HepG2 (cell line): Measurements from ENCODE around the gene TYMP. TPM values are rescaled to one million over a fixed set of nuclear protein-coding genes. Genes with fewer than 3 reads are reported as not detected.

ENCODE experiments used
- ARNT2 ChIP-seq: sonication (generic); formaldehyde crosslinking; IDR thresholded peaks from 2 replicates; pipeline ENCODE4 v1.8.0; 2022; ENCODE audit warnings: mild to moderate bottlenecking, low read depth, missing genetic modification reagents, moderate library complexity
- CAMTA2 ChIP-seq: sonication (generic); formaldehyde crosslinking; IDR thresholded peaks from 2 replicates; pipeline ENCODE4 v1.4.0; 2020; ENCODE audit warnings: mild to moderate bottlenecking, missing genetic modification reagents, borderline replicate concordance
- ERF ChIP-seq: IDR thresholded peaks from 2 replicates; pipeline ENCODE4 v1.6.1; 2018; ENCODE audit warnings: missing biosample characterization, missing genetic modification reagents
- HCFC1 ChIP-seq: fragments of 150-350 bp; IDR thresholded peaks from 2 replicates; pipeline ENCODE4 v1.6.1; 2014; ENCODE audit warnings: low read depth, low read length
- MAZ ChIP-seq, 2 experiments: sonication (generic) in 1 of 2; formaldehyde crosslinking in 1 of 2; IDR thresholded peaks; 2 replicates each; pipeline versions ENCODE4 v1.5.0 to v1.6.1; 2012 to 2020; ENCODE audit warnings: low read depth in 2 of 2, mild to moderate bottlenecking in 2 of 2, borderline replicate concordance in 1 of 2, improper control_type of control experiment in 1 of 2, low read length in 1 of 2, missing genetic modification reagents in 1 of 2, moderate library complexity in 1 of 2
- RERE ChIP-seq: IDR thresholded peaks from 2 replicates; pipeline ENCODE4 v1.6.1; 2016; ENCODE audit warnings: low read depth, missing genetic modification reagents, missing compliant biosample characterization
- THRA ChIP-seq: sonication (generic); formaldehyde crosslinking; IDR thresholded peaks from 2 replicates; pipeline ENCODE4 v1.4.0; 2020; ENCODE audit warnings: missing genetic modification reagents, borderline replicate concordance
- ZFAT ChIP-seq: sonication (generic); formaldehyde crosslinking; conservative IDR thresholded peaks from 2 replicates; pipeline ENCODE4 v1.8.1; 2023; ENCODE audit warnings: missing genetic modification reagents, inconsistent platforms
- ZNF282 ChIP-seq: fragments of 450-650 bp; IDR thresholded peaks from 2 replicates; pipeline ENCODE4 v1.6.1; 2018; ENCODE audit not compliant: partially characterized antibody
- ZNF33A ChIP-seq: sonication (generic); formaldehyde crosslinking; IDR thresholded peaks from 2 replicates; pipeline ENCODE4 v1.5.1; 2020; ENCODE audit warnings: missing genetic modification reagents, mild to moderate bottlenecking, moderate library complexity, borderline replicate concordance
- ZNF432 ChIP-seq: sonication (generic); formaldehyde crosslinking; IDR thresholded peaks from 2 replicates; pipeline ENCODE4 v1.5.0; 2020; ENCODE audit warnings: missing genetic modification reagents, mild to moderate bottlenecking, borderline replicate concordance
- ZNF503 ChIP-seq: sonication (generic); formaldehyde crosslinking; IDR thresholded peaks from 2 replicates; pipeline ENCODE4 v1.4.0; 2020; ENCODE audit warnings: missing genetic modification reagents
- ZNF710 ChIP-seq: sonication (generic); formaldehyde crosslinking; IDR thresholded peaks from 2 replicates; pipeline ENCODE4 v1.5.0; 2020; ENCODE audit warnings: mild to moderate bottlenecking, missing genetic modification reagents, borderline replicate concordance
- ZNF749 ChIP-seq: sonication (generic); formaldehyde crosslinking; IDR thresholded peaks from 2 replicates; pipeline ENCODE4 v1.8.0; 2022; ENCODE audit warnings: mild to moderate bottlenecking, missing genetic modification reagents, moderate library complexity, borderline replicate concordance
- polyA plus RNA-seq, 8 experiments: library from polyadenylated mRNA; depleted of rRNA in 3 of 8; stranded (reverse) in 7 of 8; unstranded in 1 of 8; fragments of >200 nt; fragmentation: Illumina TruSeq in 4 of 8; extraction: Trizol in 4 of 8; gene quantifications; 2 replicates each; pipeline versions ENCODE4 v1.2.1 to v1.2.3, GENCODE V29; 2011 to 2016; ENCODE audit warnings: low read depth in 4 of 8, missing spikeins in 1 of 8, mixed read lengths in 1 of 8; ENCODE audit not compliant: insufficient read depth in 1 of 8
- total RNA-seq, 5 experiments: library from RNA; depleted of rRNA; stranded (reverse); fragments of >200 nt; fragmentation: Illumina TruSeq; extraction: Trizol; gene quantifications; 2 replicates each; pipeline ENCODE4 v1.2.3, GENCODE V29; 2016; ENCODE audit warnings: low read depth in 1 of 5
- TF ChIP-seq, protein P1 (sequence below): IDR thresholded peaks from 2 replicates; pipeline ENCODE4 v1.6.1; 2016

The TYMP gene
- total and polyA plus RNA-seq, 2 of the 13 experiments (the other 11 are each of a cell fraction or from before 2014, with no cell fraction given), result 3.9 to 4.3 TPM

DNA sequence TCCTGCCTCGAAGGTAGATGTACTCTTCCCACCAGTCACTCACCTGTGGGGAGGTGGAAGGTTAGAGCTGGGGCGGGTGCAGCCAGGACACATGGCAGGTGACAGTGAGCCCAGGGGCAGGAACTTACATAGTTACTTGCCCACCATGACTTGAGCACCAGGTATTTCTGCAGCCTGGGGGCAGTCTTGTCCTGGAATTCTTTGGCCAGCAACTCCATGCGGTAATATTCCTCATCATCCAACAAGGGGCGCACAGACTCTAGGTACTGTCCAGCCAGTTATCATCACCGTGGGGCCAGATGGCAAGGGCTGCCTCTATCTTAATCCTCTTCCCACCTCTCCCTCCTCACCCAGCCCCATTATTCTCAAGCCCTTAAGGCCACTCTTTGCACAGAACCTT is 46.3 kb upstream of the TYMP start (continued):
- TF ChIP-seq ZNF503 (CRISPR knock-in tag) (no peak), ZFAT (CRISPR knock-in tag) (no peak), ZNF432 (CRISPR knock-in tag) (no peak), HCFC1 (no peak), ARNT2 (CRISPR knock-in tag) (no peak), RERE (CRISPR knock-in tag) (no peak), ZNF749 (CRISPR knock-in tag) (no peak), ZNF33A (no peak), ZNF282 (no peak), ERF (CRISPR knock-in tag) (0 out of 2 replicates have a peak, but pooled peaks have one; percentile 49), THRA (CRISPR knock-in tag) (0 out of 2 replicates have a peak, but pooled peaks have one; percentile 39), MAZ (IDR thresholded peaks at IDR 0.05; ENCODE audit: borderline replicate concordance, low read depth, low read length) (no peak), MAZ (CRISPR knock-in tag; IDR thresholded peaks at IDR 0.05; ENCODE audit: low read depth) (0 out of 2 replicates have a peak, but pooled peaks have one; percentile 14), CAMTA2 (CRISPR knock-in tag) (no peak), ZNF710 (0 out of 2 replicates have a peak, but pooled peaks have one; percentile 35)
- TF ChIP-seq, protein P1, sequence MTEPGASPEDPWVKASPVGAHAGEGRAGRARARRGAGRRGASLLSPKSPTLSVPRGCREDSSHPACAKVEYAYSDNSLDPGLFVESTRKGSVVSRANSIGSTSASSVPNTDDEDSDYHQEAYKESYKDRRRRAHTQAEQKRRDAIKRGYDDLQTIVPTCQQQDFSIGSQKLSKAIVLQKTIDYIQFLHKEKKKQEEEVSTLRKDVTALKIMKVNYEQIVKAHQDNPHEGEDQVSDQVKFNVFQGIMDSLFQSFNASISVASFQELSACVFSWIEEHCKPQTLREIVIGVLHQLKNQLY, result no peak
